Central memory CD8-positive, alpha-beta T cell (primary cell): Measurements from ENCODE around the gene LILRB2.
A peak's percentile ranks its signal among the peaks of the same experiment; 100 is the strongest.

Experiments
- ATAC-seq: fragments of 150-1000 bp; cut with Tn5 transposase; replicated peaks from 2 replicates; pipeline ENCODE4 v1.10.0; 2022; ENCODE audit warnings: mild to moderate bottlenecking, moderate FRiP score, moderate number of reproducible peaks; ENCODE audit not compliant: poor library complexity, severe bottlenecking; ENCODE audit errors: extremely low read depth
- DNase-seq, 2 donors: peaks; one replicate each; pipeline ENCODE4 v3.0.0; 2021; ENCODE audit warnings: low spot score in 2 of 2
- H3K27ac Mint-ChIP-seq: one replicate; pipeline ENCODE4 v1.8.0; 2022; ENCODE audit warnings: low read depth, mild to moderate bottlenecking, moderate library complexity, mixed read lengths
- H3K27me3 Mint-ChIP-seq: one replicate; pipeline ENCODE4 v1.8.0; 2022; ENCODE audit warnings: mixed read lengths
- H3K36me3 Mint-ChIP-seq: one replicate; pipeline ENCODE4 v1.8.0; 2022; ENCODE audit warnings: mild to moderate bottlenecking, moderate library complexity, mixed read lengths; ENCODE audit not compliant: insufficient read depth
- H3K4me1 Mint-ChIP-seq: one replicate; pipeline ENCODE4 v1.8.0; 2022; ENCODE audit warnings: mixed read lengths
- H3K4me3 Mint-ChIP-seq: one replicate; pipeline ENCODE4 v1.8.0; 2022; ENCODE audit warnings: mild to moderate bottlenecking, moderate library complexity, mixed read lengths
- H3K9me3 Mint-ChIP-seq: one replicate; pipeline ENCODE4 v1.8.0; 2022; ENCODE audit warnings: mixed read lengths

Gene LILRB2

DNA sequence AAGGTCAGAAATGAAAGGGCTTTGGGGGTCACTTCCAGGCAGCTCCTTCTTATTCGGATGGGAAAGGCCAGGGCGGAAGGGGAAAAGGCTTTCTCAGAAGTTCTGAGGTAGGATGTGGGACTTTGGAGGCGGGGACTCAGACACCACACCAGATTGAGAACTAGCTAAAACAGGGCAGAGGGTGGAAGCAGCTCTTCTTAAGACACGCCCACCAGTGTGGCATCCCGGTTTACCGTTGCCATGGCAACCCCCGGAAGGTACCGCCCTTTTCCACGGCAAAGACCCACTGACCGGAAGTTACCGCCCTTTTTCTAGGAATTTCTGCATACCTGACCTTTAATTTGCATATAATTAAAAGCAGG, 35.8 kb upstream of the LILRB2 start:
- no peak for DNase-seq
- Mint-ChIP-seq H3K4me3 (no peak overlapping the region), H3K4me1 (no peaks in the 10 kb centered on the region), H3K27ac (no peak overlapping the region), H3K36me3 (no peaks in the 10 kb centered on the region), H3K9me3 (no peaks in the 10 kb centered on the region), H3K27me3 (peaks cover 63% of the 10 kb centered on the region)
- no peak for ATAC-seq

DNA sequence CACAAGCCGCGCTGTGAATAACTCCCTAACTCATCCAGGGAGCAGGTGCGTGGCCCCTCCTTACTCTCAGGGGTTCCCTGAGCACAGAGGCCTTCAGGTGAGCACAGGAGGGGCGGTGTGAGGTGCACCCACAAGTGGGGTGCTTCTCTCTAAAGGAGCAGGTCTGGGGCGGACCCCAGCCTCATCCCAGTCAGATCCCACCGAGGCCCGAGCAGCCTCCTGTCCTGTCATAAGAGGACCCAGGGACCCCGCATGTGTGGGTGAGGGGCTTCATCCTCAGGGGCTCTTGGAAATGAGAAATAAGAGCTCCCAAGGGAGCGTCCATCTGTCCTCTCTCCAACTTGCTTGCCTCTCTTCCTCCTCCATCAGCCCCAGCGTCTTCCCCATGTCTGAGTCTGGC, 35.0 kb upstream of the LILRB2 start:
- Mint-ChIP-seq H3K4me3 (no peak overlapping the region), H3K36me3 (no peaks in the 10 kb centered on the region), H3K4me1 (no peaks in the 10 kb centered on the region), H3K9me3 (no peaks in the 10 kb centered on the region), H3K27ac (no peak overlapping the region), H3K27me3 (peaks cover 63% of the 10 kb centered on the region)
- DNase-seq (no peak), ATAC-seq (no peak)

DNA sequence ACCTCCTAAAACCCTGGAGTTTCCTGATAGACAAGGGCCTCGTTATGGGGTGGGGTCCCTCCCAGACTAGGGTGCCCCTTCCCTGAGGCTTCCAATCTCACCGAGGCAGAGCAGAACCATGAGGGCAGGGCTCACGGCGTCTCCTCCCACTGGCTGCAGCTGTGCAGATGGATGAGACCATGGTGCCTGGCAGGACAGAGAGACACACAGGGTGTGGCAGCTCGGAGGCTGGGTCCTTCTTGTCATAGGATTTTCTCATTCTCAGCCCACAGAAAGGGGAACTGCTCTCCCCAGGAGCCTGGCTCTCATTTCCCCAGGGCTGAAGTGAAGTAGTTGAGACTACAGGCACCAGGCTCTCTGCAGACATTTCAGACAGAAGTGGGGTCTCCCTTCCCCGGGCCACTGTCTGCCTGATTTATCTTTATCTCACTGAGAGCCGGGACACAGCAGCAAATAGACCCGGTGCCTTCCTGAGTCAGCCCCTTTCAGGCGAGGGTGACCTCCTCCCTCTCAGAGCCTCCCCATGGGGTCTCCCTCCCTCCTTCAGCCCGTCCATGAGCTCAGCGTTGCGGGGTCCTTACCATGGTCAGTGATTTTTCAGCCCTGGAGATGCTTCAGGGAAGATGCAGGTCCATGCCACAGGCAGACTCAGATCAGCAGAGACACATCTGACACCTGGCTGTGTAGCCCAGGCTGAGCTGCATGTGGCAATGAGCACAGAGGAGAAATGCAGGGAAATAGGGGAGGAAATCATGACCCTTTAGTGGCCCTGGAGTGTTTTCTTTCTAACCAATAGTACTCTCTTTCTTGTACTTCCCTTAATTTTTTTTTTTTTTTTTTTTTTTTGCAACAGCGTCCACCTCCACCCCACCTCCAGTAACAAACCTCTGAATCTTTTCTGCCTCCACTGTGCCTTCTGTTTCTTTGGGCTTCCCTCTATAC, 31.8 kb upstream of the LILRB2 start, which contains the start of gene LILRA5:
Gene LILRA5, minus strand, starts transcription at position 731 of the 942 bp plus-strand sequence. Its CDS starts 147 bp downstream, at position 584.
- Mint-ChIP-seq H3K36me3 (no peaks in the 10 kb centered on the region), H3K27ac (no peak within 1 kb of the TSS), H3K4me1 (no peaks in the 10 kb centered on the region), H3K27me3 (peaks cover 70% of the 10 kb centered on the region), H3K9me3 (no peaks in the 10 kb centered on the region), H3K4me3 (no peak within 1 kb of the TSS)
- ATAC-seq (no peak), DNase-seq (no peak)

DNA sequence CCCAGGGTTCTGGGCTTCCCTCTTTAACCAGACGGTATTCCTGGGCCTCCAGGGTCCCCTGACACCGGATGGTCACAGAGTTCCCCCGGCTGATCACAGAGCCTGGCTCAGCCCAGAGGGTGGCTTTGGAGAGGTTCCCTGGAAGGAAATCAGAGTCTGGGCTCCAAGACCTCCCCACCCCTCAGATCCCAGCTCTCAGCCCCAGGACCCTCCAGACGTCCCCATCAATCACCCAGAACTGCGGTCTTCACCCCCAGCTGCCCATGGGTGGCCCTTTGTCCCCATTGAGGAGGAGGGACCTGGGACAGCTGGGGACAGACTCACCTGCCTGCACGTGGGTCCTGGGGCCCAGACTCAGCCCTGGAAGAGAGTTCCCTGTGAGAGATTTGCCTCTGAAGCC, 31.1 kb upstream of the LILRB2 start:
- Mint-ChIP-seq H3K27me3 (peaks cover 77% of the 10 kb centered on the region), H3K27ac (no peak overlapping the region), H3K36me3 (no peaks in the 10 kb centered on the region), H3K4me3 (no peak overlapping the region), H3K4me1 (no peaks in the 10 kb centered on the region), H3K9me3 (no peaks in the 10 kb centered on the region)
- no peak for DNase-seq
- no peak for ATAC-seq

DNA sequence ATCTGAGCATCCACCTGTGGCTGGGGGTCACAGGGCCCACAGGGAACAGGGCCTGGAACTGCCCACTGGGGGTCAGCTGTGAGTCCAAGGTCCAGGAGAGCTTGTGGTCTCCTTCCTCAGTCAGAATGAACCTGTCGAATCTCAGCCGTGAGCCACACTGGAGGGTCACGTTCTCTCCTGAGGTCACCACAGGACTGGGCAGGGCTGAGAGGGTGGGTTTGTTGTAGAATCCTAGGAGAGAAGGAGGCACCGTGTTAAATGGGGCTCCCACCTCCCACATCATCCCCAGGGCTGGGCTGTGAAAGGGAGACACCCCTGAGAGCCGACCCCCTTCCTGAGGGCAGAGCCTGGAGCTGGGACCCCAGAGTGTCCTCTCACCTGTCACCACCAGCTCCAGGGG, 30.6 kb upstream of the LILRB2 start:
- H3K27me3 Mint-ChIP-seq: peaks cover 79% of the 10 kb centered on the region
- no peaks in the 10 kb centered on the region for H3K36me3 Mint-ChIP-seq
- DNase-seq (no peak), ATAC-seq (no peak)
- H3K4me3 Mint-ChIP-seq: no peak overlapping the region
- H3K27ac Mint-ChIP-seq: no peak overlapping the region
- no peaks in the 10 kb centered on the region for H3K4me1 Mint-ChIP-seq
- no peaks in the 10 kb centered on the region for H3K9me3 Mint-ChIP-seq

DNA sequence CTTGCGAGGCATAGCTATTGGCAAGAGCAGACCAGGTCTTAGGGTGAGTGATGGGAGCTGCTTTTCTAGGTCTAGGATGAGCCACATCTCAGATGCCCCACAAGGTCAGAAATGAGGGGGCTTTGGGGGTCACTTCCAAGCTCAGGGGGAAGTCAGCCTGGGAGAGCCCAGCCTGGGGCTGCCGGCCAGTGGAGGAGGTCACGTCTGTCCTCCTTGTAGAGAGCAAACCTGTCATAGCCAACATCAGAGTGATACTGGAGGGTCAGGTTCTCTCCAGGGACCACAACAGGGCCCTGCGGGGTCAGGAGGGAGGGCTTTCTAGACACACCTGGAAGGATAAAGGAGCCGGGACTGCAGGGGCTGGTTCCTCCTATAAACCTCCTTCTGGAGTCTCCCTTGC, 29.6 kb upstream of the LILRB2 start:
- Mint-ChIP-seq H3K36me3 (no peaks in the 10 kb centered on the region), H3K9me3 (no peaks in the 10 kb centered on the region), H3K4me3 (no peak overlapping the region), H3K27me3 (peaks cover 81% of the 10 kb centered on the region), H3K4me1 (no peaks in the 10 kb centered on the region), H3K27ac (no peak overlapping the region)
- ATAC-seq (no peak), DNase-seq (no peak)

DNA sequence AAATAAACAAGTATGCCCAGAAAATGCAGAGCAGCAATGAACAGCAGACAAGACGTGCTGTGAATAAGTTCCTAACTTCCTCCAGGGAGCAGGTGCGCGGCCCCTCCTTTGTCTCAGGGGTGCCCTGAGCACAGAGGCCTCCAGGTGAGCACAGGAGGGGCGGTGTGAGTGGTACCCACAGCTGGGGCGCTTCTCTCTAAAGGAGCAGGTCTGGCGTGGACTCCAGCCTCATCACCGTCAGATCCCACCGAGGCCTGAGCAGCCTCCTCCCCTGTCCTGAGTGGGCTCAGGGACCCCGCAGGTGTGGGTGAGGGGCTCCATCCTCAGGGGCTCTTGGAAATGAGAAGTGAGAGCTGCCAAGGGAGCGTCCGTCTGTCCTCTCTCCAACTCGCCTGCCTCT, 28.9 kb upstream of the LILRB2 start:
- Mint-ChIP-seq H3K27me3 (peaks cover 86% of the 10 kb centered on the region), H3K9me3 (peaks cover 4% of the 10 kb centered on the region), H3K36me3 (no peaks in the 10 kb centered on the region), H3K4me3 (no peak overlapping the region), H3K4me1 (peaks cover 2% of the 10 kb centered on the region), H3K27ac (no peak overlapping the region)
- DNase-seq: no peak
- ATAC-seq: no peak

DNA sequence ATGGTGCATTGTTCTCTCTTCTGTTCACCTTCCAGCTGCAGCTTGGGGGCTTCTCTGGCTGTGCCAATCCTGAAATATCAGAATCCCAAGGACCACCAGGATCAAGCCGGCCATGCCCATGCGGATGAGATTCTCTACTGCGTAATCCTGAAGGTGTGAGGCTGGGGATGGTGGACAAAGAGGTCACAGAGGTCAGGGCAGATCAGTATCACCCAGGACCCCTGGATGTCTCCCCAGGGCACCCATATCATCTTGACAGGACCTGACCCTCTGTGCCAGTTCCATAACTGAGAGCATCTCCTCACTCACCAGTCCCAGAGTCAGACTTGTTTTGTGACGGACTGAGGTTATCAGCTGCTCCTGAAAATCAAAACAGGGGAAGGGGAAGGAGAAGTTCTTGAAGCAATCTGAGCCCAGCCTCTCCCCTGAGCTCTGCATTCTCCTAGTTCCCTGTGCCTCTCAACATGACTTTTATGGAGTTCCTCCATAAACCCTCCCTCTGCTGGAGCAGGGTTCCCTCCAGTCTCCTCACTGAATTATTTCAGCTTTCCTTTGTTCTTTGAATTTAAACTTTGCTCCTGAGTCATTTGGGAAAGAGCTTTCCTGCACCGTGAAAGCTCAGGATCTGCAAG, 26.6 kb upstream of the LILRB2 start:
- ATAC-seq (no peak), DNase-seq (no peak)
- H3K27me3 Mint-ChIP-seq: peaks cover 82% of the 10 kb centered on the region
- peaks cover 7% of the 10 kb centered on the region for H3K4me1 Mint-ChIP-seq
- no peak overlapping the region for H3K4me3 Mint-ChIP-seq
- peaks cover 6% of the 10 kb centered on the region for H3K9me3 Mint-ChIP-seq
- H3K27ac Mint-ChIP-seq: no peak overlapping the region
- no peaks in the 10 kb centered on the region for H3K36me3 Mint-ChIP-seq

DNA sequence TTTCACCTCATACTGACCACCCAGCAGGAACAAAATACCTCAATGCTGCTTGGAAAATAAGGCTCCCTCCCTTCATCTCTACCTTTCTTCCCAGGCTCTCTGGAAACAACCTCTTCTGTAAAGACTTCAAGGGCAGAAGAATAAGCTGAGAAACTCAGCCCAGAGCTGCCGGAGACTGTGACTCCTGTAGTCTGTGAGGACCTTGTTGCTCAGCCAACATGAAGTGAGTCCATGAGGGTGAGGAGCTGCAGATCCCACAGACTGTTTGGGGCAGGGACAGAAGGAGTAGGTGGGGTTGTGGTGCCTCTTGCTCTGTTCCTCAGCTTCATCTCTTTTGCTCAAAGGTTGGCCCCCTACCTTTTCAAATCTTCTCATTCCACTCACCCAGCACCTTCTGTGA, 24.2 kb upstream of the LILRB2 start:
- H3K27ac Mint-ChIP-seq: peak overlapping the region; percentile 32
- H3K4me1 Mint-ChIP-seq: peaks cover 7% of the 10 kb centered on the region
- ATAC-seq: no peak
- H3K4me3 Mint-ChIP-seq: no peak overlapping the region
- peaks cover 82% of the 10 kb centered on the region for H3K27me3 Mint-ChIP-seq
- H3K9me3 Mint-ChIP-seq: peaks cover 6% of the 10 kb centered on the region
- no peaks in the 10 kb centered on the region for H3K36me3 Mint-ChIP-seq
- DNase-seq: no peak

DNA sequence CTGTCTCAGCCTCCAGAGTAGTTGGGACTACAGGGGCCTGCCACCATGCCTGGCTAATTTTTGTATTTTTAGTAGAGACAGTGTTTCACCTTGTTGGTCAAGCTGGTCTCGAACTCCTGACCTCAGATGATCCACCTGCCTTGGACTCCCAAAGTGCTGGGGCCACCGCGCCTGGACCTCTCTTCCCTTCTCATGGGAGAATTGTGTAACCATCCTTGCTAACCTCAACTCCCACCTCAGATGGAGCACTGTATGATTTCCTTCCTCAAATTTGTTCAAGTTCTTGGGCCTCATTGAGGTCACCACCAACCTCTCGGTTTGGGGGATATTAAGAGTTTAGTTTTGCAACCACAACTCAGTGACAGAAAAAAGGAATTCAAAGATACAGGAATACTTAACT, 21.3 kb upstream of the LILRB2 start:
- no peak overlapping the region for H3K27ac Mint-ChIP-seq
- H3K27me3 Mint-ChIP-seq: peaks cover 89% of the 10 kb centered on the region
- ATAC-seq (no peak), DNase-seq (no peak)
- peaks cover 7% of the 10 kb centered on the region for H3K4me1 Mint-ChIP-seq
- no peak overlapping the region for H3K4me3 Mint-ChIP-seq
- H3K9me3 Mint-ChIP-seq: peaks cover 6% of the 10 kb centered on the region
- H3K36me3 Mint-ChIP-seq: no peaks in the 10 kb centered on the region

DNA sequence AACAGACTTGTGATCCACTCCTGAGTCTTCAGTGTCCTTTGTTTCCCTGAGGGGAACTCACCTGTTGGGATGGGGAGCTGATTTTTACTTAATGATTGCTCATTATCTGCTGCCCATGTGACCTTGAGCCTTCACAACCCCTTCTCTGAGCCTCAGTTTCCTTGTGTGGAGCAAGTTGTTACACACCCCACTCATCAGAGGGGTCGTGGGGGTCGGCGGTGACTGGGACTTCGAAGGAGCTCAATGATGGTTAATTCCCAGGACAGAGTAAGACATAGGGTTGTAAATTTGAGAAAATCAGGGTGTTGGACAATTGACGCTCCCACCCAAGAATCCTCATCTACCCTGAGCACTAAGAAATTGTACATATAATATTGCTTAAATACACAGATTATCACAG, 18.6 kb upstream of the LILRB2 start:
- no peak overlapping the region for H3K27ac Mint-ChIP-seq
- peaks cover under 1% of the 10 kb centered on the region for H3K9me3 Mint-ChIP-seq
- DNase-seq: no peak
- H3K4me3 Mint-ChIP-seq: no peak overlapping the region
- no peak for ATAC-seq
- no peaks in the 10 kb centered on the region for H3K36me3 Mint-ChIP-seq
- H3K27me3 Mint-ChIP-seq: peaks cover 65% of the 10 kb centered on the region
- peaks cover 2% of the 10 kb centered on the region for H3K4me1 Mint-ChIP-seq

DNA sequence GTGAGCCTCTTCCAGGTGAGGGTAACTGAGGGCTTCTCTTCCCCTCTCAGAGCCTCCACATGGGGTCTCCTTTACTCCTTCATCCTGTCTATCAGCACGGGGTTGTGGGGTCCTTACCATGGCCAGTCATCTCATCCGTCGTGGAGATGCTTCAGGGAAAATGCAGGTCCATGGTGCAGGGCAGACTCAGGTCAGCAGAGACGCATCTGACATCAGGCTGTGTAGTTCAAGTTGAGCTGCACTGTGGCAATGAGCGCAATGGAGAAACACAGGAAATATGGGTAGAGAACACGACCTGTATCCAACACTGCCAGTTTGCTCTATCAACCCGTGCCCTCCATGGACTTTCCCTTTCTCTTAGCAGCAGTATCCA, 18.2 kb upstream of the LILRB2 start:
- Mint-ChIP-seq H3K27ac (no peak overlapping the region), H3K36me3 (no peaks in the 10 kb centered on the region), H3K4me1 (no peaks in the 10 kb centered on the region), H3K27me3 (peaks cover 65% of the 10 kb centered on the region), H3K9me3 (peaks cover 5% of the 10 kb centered on the region), H3K4me3 (no peak overlapping the region)
- DNase-seq (no peak), ATAC-seq (no peak)
